Activated CD4-positive, alpha-beta T cell treated with anti-CD3 and anti-CD28 coated beads, Interleukin-2, amount 50 U/mL, for 4 hours (primary cell): ENCODE results near the gene LAMC3.
"Not testable (repeated sequence)": the region's sequence is repeated elsewhere in the genome, so short reads cannot be mapped to it uniquely, and the experiment has no call there.

Source experiments
- DNase-seq, 2 experiments: peaks; one replicate each; pipeline ENCODE4 v3.0.0-alpha.2; 2020

LAMC3 gene

GRCh38 chr9:131031005-131031641, 22.1 kb downstream of the LAMC3 start:
- DNase-seq: no peak

DNA sequence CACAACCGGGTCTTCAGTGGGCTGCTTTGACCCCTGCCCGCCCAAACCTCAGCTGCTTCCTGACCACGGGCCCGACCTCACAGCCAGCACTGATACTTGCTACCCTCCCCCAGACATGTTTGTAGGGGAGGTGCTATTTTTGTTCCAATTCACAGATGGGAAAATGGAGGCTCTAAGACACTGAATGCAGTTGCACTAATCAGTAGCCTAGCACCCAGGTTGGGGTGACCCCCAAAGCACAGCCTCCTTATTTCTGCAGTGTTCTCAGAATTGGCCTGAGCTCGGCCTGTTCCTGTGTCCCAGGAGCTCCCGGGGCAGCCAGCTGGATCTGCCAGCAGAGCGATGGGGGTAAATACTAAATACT, 22.6 kb downstream of the LAMC3 start:
- no peak for DNase-seq

GRCh38 chr9:131032384-131032783, 23.4 kb downstream of the LAMC3 start:
- no peak for DNase-seq

GRCh38 chr9:131033269-131034224, 24.6 kb downstream of the LAMC3 start:
- no peak for DNase-seq

DNA sequence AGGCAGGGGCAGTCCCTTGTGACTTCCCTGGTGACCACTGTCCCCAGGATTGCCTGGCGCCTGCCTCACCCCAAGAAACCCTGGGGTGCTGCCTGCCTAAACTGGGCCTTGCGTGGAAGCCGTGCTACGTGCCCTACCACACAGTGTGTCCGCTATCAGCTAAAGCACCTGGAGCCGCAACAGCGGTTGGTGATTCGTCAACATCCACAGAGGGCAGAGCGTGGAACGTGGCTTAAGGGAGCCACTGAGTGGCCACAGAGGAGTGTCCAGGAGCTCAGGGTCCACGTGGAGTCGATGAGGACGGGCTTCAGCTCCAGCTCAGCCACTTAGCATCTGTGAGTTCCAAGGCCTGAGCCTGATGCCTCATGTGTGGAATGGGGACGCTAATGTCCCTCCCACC, 25.3 kb downstream of the LAMC3 start:
- no peak for DNase-seq

DNA sequence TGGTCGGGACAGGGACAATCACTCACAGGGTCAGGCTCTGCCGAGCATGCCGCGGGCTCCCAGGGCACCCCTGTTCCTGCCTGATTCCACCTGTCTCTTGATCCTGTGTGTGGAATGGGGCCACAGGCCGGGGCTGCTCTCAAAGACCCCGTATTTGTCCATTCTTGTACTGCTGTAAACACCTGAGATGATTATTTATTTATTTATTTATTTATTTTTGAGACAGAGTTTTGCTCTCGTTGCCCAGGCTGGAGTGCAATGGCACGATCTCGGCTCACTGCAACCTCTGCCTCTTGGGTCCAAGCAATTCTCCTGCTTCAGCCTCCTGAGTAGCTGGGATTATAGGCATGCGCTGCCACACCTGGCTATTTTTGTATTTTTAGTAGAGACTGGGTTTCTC, 25.8 kb downstream of the LAMC3 start:
- DNase-seq: not testable (repeated sequence)

GRCh38 chr9:131035548-131035947, 26.6 kb downstream of the LAMC3 start:
- no peak for DNase-seq

GRCh38 chr9:131036071-131036470, 27.1 kb downstream of the LAMC3 start:
- no peak for DNase-seq

GRCh38 chr9:131036529-131037334, 27.8 kb downstream of the LAMC3 start:
- DNase-seq: no peak

GRCh38 chr9:131037335-131038255, 28.6 kb downstream of the LAMC3 start:
- no peak for DNase-seq

DNA sequence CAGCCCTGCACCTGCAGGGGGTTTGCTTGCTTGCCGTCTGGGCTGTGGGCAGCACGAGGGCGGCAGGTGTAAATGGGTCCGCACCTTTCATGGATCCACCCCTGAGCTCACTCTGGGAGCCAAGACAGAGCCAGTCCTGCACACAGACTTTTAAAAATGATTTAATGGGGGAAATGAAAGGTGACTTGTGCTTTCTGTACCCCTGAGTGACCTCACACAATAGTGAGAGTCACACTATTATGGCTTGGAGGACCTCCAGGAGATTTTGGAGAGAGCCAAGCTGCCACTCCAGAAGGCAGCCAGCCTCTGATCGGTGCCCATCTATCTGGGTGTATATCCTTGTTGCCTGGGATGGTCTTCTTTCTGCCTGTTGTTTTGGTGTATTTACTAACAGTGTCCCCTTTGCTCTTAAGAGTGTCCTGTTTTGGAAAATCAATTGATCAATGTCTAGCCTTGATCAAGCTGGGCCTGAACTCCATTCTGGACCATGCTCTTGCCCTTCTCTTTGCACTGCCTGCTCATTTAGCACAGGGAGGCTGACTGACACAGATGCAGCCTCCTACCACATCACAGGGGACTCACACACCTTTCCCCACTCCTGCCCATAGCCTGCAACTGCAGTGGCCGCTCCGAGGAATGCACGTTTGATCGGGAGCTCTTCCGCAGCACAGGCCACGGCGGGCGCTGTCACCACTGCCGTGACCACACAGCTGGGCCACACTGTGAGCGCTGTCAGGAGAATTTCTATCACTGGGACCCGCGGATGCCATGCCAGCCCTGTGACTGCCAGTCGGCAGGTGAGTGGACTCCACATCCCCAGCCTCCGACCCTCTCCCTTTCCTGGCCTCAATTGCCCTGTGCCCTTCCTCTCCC, 29.5 kb downstream of the LAMC3 start:
- no peak for DNase-seq

DNA sequence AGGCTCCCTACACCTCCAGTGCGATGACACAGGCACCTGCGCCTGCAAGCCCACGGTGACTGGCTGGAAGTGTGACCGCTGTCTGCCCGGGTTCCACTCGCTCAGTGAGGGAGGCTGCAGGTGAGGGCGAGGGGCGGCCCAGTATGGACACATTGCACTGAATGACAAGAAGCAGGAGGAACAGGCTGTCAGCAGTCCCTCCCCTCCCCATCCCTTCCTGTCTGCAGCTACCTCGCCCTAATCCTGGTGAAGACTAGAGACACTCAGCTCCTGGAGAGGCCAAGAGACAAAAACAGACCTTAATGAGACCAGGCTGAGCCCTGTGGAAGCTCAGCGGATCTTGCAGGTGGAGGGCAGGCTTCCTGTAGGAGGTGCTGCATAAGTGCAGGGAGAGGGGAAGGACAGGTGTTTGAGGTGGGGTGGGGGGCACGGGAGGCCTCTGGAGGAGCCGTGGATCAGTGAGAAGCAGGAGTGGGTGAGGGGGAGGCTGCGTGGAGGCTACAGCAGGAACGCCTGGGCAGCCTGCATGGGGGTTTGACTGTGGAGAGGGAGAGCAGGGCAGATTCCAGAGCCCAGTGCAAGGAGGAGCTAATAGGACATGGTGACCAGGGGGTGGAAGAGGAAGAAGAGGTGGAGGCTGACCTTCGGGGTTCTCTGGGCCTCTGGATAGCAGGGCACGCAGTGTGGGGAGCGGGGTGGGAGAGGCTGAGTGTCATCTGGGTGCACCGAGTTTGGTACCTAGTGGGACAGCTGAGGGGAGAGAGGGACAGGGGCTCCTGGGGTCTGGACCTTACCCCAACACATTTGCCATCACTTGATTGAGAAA, 30.4 kb downstream of the LAMC3 start:
- no peak for DNase-seq

DNA sequence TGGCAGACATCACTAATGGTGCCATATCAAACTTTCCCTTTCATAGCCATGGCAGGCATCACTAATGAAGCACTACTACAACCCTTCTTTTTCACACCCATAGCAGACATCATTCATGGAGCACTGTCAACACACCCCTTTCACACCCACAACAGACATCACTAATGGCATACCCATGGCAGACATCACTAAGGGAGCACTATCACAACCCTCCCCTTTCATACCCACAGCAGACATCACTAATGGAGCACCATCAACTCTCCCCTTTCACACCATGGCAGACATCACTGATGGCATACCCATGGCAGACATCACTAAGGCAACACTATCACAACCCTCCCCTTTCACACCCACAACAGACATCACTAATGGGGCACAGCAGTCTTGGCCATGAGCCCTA, 33.7 kb downstream of the LAMC3 start:
- DNase-seq: no peak

DNA sequence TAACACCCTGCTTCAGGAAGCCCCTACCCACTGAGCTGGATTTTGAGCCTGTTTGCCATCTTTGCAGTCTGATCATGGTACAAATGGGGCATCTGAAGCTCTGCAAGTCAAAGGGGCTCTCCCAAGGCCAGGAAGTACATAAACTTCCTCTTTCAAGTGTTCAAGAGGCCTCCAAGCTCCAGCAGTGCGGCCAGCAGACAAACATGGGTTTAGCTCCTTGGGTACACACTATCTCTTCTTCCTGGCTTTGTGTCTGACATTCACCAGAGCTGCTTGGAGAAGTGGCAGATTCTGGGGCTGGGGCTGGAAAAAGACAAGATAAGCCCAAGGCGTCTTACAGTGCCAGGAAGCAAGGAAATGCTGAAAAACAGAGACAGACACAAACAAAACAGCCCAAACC, 34.1 kb downstream of the LAMC3 start:
- DNase-seq: no peak

DNA sequence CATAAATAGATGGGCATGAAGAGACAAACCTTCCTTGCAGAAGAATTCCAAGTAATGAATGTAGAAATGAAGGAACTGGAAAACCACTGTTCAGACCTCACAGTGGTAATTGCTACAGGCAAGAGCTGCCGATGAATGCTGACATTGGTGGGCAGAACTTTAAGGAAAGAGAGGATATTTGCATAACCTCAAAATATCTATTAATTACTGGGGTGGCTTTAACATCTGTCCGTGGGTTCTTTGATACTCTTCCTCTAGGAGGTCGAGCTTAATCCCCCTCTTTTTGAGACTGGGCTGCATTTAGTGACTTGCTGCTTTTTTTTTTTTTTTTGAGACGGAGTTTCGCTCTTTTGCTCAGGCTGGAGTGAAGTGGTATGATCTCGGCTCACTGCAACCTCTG, 34.7 kb downstream of the LAMC3 start:
- DNase-seq: no peak

- DNase-seq: peak; percentile 33
Observed at GRCh38 chr9:131045300-131046092, 36.5 kb downstream of the LAMC3 start.

DNA sequence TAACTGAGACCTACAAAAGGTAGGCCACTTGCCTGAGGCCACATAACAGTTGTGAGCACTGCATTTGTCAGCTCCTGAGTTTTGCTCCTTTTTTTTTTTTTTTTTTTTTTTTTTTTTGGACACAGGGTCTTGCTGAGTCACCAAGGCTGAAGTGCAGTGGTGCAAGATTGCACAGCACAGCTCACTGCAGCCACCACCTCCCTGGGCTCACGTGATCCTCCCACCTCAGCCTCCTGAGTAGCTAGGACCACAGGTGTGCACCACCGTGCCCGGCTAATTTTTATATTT, 37.1 kb downstream of the LAMC3 start:
- no peak for DNase-seq

DNA sequence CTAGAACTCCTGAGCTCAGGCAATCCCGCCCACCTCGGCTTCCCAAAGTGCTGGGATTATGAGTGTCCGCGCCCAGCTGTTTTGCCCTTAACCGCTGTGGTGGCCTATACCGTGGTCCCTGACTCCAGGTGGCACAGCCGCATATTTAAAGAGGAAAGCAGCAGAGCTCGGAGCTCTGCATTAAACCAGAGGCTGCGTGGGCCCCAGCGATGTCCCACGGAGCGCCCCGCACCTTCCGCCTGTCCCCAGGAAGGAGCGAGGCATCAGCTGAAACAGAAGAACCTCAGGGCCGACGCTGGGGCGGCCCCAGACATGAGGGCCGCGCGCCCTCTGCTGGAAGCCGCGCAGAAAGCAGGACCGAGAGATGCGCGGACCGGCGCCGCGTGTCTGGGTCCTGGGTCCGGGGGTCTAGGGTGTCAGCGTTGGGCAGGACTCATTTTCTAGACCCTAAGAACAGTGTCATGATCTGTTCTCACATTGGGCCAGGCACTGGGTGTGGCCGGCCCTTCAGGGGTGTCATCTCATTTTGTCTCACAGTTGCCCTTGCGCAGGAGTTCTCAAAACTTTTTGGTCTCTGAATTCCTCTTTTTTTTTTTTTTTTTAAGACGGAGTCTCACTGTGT, 37.7 kb downstream of the LAMC3 start:
- DNase-seq: peak; percentile 60 to 63

- no peak for DNase-seq
Observed at GRCh38 chr9:131048332-131048731, 39.4 kb downstream of the LAMC3 start.
